ENCODE measurements around the gene STX2. TPM values are rescaled to one million over a fixed set of nuclear protein-coding genes. Genes with fewer than 3 reads are reported as not detected.
"Not testable (repeated sequence)": the region's sequence is repeated elsewhere in the genome, so short reads cannot be mapped to it uniquely, and the experiment has no call there.

The STX2 gene
- total RNA-seq, 1 experiment from 2014 or later = 19.3 TPM

- peak; percentile 56 for DNase-seq
- no peak overlapping the region for H3K4me3 ChIP-seq (ENCODE audit: insufficient read depth, low read depth, low read length)
- peaks cover 2% of the 10 kb centered on the region; the same call in 1 of the 2 replicates for H3K36me3 ChIP-seq (replicated peaks; ENCODE audit: control insufficient read depth, insufficient read depth, low read length)
Measured at GRCh38 chr12:130787041-130787440, 52.0 kb downstream of the STX2 start.

GRCh38 chr12:130783110-130783715 lies 55.8 kb downstream of the STX2 start:
- H3K27me3 ChIP-seq (ENCODE audit: control insufficient read depth, insufficient read depth, low read length) = no peaks in the 10 kb centered on the region; the same call in 1 of the 2 replicates
- peak; percentile 78 for DNase-seq
- no peak overlapping the region for H3K4me3 ChIP-seq (ENCODE audit: insufficient read depth, low read depth, low read length)
- no peaks in the 10 kb centered on the region for H3K36me3 ChIP-seq (replicated peaks; ENCODE audit: control insufficient read depth, insufficient read depth, low read length)

More at GRCh38 chr12:130787041-130787440, 52.0 kb downstream of the STX2 start:
- H3K27me3 ChIP-seq (ENCODE audit: control insufficient read depth, insufficient read depth, low read length) = no peaks in the 10 kb centered on the region; the same call in 1 of the 2 replicates

GRCh38 chr12:130782245-130782644 lies 56.8 kb downstream of the STX2 start:
- not testable (repeated sequence) for H3K27me3 ChIP-seq (ENCODE audit: control insufficient read depth, insufficient read depth, low read length); H3K4me3 ChIP-seq (ENCODE audit: insufficient read depth, low read depth, low read length); DNase-seq; H3K36me3 ChIP-seq (replicated peaks; ENCODE audit: control insufficient read depth, insufficient read depth, low read length)

- DNase-seq = peak; percentile 45
- no peaks in the 10 kb centered on the region; the same call in 1 of the 2 replicates for H3K27me3 ChIP-seq (ENCODE audit: control insufficient read depth, insufficient read depth, low read length)
- no peak overlapping the region for H3K4me3 ChIP-seq (ENCODE audit: insufficient read depth, low read depth, low read length)
- no peaks in the 10 kb centered on the region for H3K36me3 ChIP-seq (replicated peaks; ENCODE audit: control insufficient read depth, insufficient read depth, low read length)
Measured at GRCh38 chr12:130780880-130781575, 58.0 kb downstream of the STX2 start.

GRCh38 chr12:130780325-130780724 lies 58.7 kb downstream of the STX2 start:
- Histone ChIP-seq H3K27me3 (ENCODE audit: control insufficient read depth, insufficient read depth, low read length) (peaks cover 2% of the 10 kb centered on the region), H3K4me3 (ENCODE audit: insufficient read depth, low read depth, low read length) (no peak overlapping the region), H3K36me3 (replicated peaks; ENCODE audit: control insufficient read depth, insufficient read depth, low read length) (no peaks in the 10 kb centered on the region)
- peak; percentile 46 for DNase-seq

GRCh38 chr12:130778776-130779175 lies 60.3 kb downstream of the STX2 start:
- Histone ChIP-seq H3K27me3 (ENCODE audit: control insufficient read depth, insufficient read depth, low read length) (peaks cover 2% of the 10 kb centered on the region), H3K36me3 (replicated peaks; ENCODE audit: control insufficient read depth, insufficient read depth, low read length) (no peaks in the 10 kb centered on the region), H3K4me3 (ENCODE audit: insufficient read depth, low read depth, low read length) (no peak overlapping the region)
- no peak for DNase-seq

GRCh38 chr12:130776857-130777339 lies 62.2 kb downstream of the STX2 start:
- H3K36me3 ChIP-seq (replicated peaks; ENCODE audit: control insufficient read depth, insufficient read depth, low read length) = no peaks in the 10 kb centered on the region
- H3K27me3 ChIP-seq (ENCODE audit: control insufficient read depth, insufficient read depth, low read length) = peaks cover 2% of the 10 kb centered on the region; the same call in 1 of the 2 replicates
- DNase-seq = no peak
- no peak overlapping the region for H3K4me3 ChIP-seq (ENCODE audit: insufficient read depth, low read depth, low read length)

- Histone ChIP-seq H3K36me3 (replicated peaks; ENCODE audit: control insufficient read depth, insufficient read depth, low read length) (no peaks in the 10 kb centered on the region), H3K27me3 (ENCODE audit: control insufficient read depth, insufficient read depth, low read length) (peaks cover 2% of the 10 kb centered on the region; the same call in 1 of the 2 replicates), H3K4me3 (ENCODE audit: insufficient read depth, low read depth, low read length) (peak overlapping the region; percentile 29; the same call in 1 of the 2 replicates)
- DNase-seq = peak; percentile 87
Measured at GRCh38 chr12:130775953-130776856, 62.8 kb downstream of the STX2 start.

- DNase-seq = no peak
- Histone ChIP-seq H3K27me3 (ENCODE audit: control insufficient read depth, insufficient read depth, low read length) (peaks cover under 1% of the 10 kb centered on the region; the same call in 1 of the 2 replicates), H3K36me3 (replicated peaks; ENCODE audit: control insufficient read depth, insufficient read depth, low read length) (no peaks in the 10 kb centered on the region), H3K4me3 (ENCODE audit: insufficient read depth, low read depth, low read length) (no peak overlapping the region)
Measured at GRCh38 chr12:130770413-130771028, 68.5 kb downstream of the STX2 start.

GRCh38 chr12:130768120-130768519 lies 70.9 kb downstream of the STX2 start:
- H3K4me3 ChIP-seq (ENCODE audit: insufficient read depth, low read depth, low read length) = no peak overlapping the region
- no peak for DNase-seq
- no peaks in the 10 kb centered on the region for H3K36me3 ChIP-seq (replicated peaks; ENCODE audit: control insufficient read depth, insufficient read depth, low read length)
- no peaks in the 10 kb centered on the region for H3K27me3 ChIP-seq (ENCODE audit: control insufficient read depth, insufficient read depth, low read length)

- no peak for DNase-seq
- Histone ChIP-seq H3K4me3 (ENCODE audit: insufficient read depth, low read depth, low read length) (no peak overlapping the region), H3K27me3 (ENCODE audit: control insufficient read depth, insufficient read depth, low read length) (no peaks in the 10 kb centered on the region), H3K36me3 (replicated peaks; ENCODE audit: control insufficient read depth, insufficient read depth, low read length) (no peaks in the 10 kb centered on the region)
Measured at GRCh38 chr12:130766470-130766869, 72.6 kb downstream of the STX2 start.

- H3K27me3 ChIP-seq (ENCODE audit: control insufficient read depth, insufficient read depth, low read length) = no peaks in the 10 kb centered on the region
- H3K36me3 ChIP-seq (replicated peaks; ENCODE audit: control insufficient read depth, insufficient read depth, low read length) = no peaks in the 10 kb centered on the region
- DNase-seq = no peak
Measured at GRCh38 chr12:130765186-130765659, 73.8 kb downstream of the STX2 start.

GRCh38 chr12:130764475-130765185 lies 74.4 kb downstream of the STX2 start:
- H3K4me3 ChIP-seq (ENCODE audit: insufficient read depth, low read depth, low read length) = no peak overlapping the region
- H3K27me3 ChIP-seq (ENCODE audit: control insufficient read depth, insufficient read depth, low read length) = no peaks in the 10 kb centered on the region
- no peaks in the 10 kb centered on the region for H3K36me3 ChIP-seq (replicated peaks; ENCODE audit: control insufficient read depth, insufficient read depth, low read length)
- no peak for DNase-seq

More at GRCh38 chr12:130765186-130765659, 73.8 kb downstream of the STX2 start:
- H3K4me3 ChIP-seq (ENCODE audit: insufficient read depth, low read depth, low read length) = no peak overlapping the region

Data from H7 (cell line).